DND-41 (cell line): ENCODE measurements around the gene ZNF205.

Source experiments
- EZH2 ChIP-seq: IDR thresholded peaks from 3 replicates; pipeline ENCODE4 v1.6.1; 2012; ENCODE audit warnings: borderline replicate concordance, low read depth, mild to moderate bottlenecking, moderate library complexity, low read length, inconsistent platforms; ENCODE audit not compliant: severe bottlenecking
- TF ChIP-seq, protein P1 (sequence below): IDR thresholded peaks from 2 replicates; pipeline ENCODE4 v1.5.1; 2012; ENCODE audit warnings: borderline replicate concordance, low read length, moderate library complexity, mild to moderate bottlenecking; ENCODE audit not compliant: poor library complexity, severe bottlenecking; ENCODE audit errors: extremely low read depth

DNA sequence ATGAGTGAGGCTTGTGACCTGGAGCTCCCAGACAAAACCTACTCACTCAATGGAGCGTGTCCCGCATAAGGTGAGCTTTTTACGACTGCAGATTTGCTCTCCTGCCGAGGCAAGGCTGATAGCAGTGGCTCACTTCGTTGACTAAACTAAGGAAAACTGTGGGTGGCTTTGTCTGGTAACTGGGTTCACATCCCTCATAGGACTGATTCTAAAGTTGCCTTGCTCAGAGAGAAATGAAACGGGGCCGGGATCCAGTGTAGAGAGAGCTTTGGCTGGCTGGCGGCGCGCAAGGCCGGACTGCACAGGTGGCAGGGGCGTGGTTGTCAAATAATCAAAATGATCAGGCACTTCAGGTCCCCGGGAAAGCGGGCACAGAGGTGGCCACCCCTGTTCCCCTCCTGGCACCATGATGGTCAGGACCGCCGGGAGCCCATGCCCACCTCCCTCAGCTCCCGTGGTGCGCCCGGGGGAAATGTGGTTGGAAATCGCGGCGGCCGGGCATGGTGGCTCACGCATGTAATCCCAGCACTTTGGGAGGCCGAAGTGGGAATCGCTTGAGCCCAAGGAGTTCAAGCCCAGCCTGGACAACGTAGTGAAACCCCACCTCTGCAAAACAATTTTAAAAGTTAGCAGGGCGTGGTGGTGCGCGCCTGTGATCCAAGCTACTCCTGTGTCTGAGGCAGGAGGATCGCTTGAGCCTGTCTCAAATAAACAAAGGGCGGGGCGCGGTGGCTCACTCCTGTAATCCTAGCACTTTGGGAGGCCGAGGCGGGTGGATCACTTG lies 49.0 kb downstream of the ZNF205 start:
- TF ChIP-seq, protein P1, sequence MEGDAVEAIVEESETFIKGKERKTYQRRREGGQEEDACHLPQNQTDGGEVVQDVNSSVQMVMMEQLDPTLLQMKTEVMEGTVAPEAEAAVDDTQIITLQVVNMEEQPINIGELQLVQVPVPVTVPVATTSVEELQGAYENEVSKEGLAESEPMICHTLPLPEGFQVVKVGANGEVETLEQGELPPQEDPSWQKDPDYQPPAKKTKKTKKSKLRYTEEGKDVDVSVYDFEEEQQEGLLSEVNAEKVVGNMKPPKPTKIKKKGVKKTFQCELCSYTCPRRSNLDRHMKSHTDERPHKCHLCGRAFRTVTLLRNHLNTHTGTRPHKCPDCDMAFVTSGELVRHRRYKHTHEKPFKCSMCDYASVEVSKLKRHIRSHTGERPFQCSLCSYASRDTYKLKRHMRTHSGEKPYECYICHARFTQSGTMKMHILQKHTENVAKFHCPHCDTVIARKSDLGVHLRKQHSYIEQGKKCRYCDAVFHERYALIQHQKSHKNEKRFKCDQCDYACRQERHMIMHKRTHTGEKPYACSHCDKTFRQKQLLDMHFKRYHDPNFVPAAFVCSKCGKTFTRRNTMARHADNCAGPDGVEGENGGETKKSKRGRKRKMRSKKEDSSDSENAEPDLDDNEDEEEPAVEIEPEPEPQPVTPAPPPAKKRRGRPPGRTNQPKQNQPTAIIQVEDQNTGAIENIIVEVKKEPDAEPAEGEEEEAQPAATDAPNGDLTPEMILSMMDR = no peak
- TF ChIP-seq EZH2 = no peak
